WTC11 (cell line): Measurements from ENCODE around the gene ABCA3.

Experiments used
- ATF6 ChIP-seq: sonication (generic); formaldehyde crosslinking; IDR thresholded peaks from 2 replicates; pipeline ENCODE4 v1.8.1; 2023; ENCODE audit warnings: mild to moderate bottlenecking, missing genetic modification reagents
- CTCF ChIP-seq: fragments of 200-600 bp; IDR thresholded peaks from 2 replicates; pipeline ENCODE4 v1.8.0; 2022; ENCODE audit warnings: antibody characterized with exemption
- ELF4 ChIP-seq: sonication (generic); formaldehyde crosslinking; IDR thresholded peaks from 2 replicates; pipeline ENCODE4 v1.8.1; 2022; ENCODE audit warnings: low read depth, mild to moderate bottlenecking, moderate library complexity, missing genetic modification reagents
- ZNF219 ChIP-seq: sonication (generic); formaldehyde crosslinking; IDR thresholded peaks from 2 replicates; pipeline ENCODE4 v1.8.0; 2023; ENCODE audit warnings: missing genetic modification reagents, mild to moderate bottlenecking, borderline replicate concordance
- TF ChIP-seq, protein P1 (sequence below): sonication (generic); formaldehyde crosslinking; IDR thresholded peaks from 2 replicates; pipeline ENCODE4 v1.8.0; 2022; ENCODE audit warnings: mild to moderate bottlenecking, missing genetic modification reagents

- TF ChIP-seq CTCF = no peak
- TF ChIP-seq, protein P1, sequence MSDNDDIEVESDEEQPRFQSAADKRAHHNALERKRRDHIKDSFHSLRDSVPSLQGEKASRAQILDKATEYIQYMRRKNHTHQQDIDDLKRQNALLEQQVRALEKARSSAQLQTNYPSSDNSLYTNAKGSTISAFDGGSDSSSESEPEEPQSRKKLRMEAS (CRISPR knock-in tag) = no peak
- TF ChIP-seq ATF6 = no peak
- TF ChIP-seq ZNF219 = no peak
- TF ChIP-seq ELF4 (CRISPR knock-in tag) = no peak
Measured at GRCh38 chr16:2357331-2357730, 16.8 kb upstream of the ABCA3 start.
